ENCODE results near the gene SLC1A3.
"Not testable (repeated sequence)": the region's sequence is repeated elsewhere in the genome, so short reads cannot be mapped to it uniquely, and the experiment has no call there.

SLC1A3 gene

GRCh38 chr5:36630201-36631145 lies 24.1 kb downstream of the SLC1A3 start:
- DNase-seq (ENCODE audit: low spot score), result no peak

DNA sequence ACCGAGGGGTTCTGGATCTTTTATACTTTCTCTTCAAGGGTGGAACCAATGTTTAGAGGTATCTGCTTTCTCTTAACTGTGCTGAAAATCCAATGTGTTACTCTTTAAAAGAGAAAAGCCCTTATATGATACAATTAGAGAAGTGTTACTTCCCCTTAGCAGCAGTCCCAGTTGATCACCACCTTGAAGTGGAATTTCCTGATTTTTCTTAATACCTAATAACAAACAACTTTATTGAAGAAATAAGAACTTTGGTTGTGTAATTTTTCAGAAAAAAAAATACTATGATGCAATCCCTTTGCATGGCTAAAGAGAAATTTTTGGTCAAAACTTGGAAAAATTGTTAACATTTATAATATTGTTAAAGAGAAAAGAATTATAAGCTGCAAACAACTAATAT lies 24.7 kb downstream of the SLC1A3 start:
- no peak for DNase-seq (ENCODE audit: low spot score)

DNA sequence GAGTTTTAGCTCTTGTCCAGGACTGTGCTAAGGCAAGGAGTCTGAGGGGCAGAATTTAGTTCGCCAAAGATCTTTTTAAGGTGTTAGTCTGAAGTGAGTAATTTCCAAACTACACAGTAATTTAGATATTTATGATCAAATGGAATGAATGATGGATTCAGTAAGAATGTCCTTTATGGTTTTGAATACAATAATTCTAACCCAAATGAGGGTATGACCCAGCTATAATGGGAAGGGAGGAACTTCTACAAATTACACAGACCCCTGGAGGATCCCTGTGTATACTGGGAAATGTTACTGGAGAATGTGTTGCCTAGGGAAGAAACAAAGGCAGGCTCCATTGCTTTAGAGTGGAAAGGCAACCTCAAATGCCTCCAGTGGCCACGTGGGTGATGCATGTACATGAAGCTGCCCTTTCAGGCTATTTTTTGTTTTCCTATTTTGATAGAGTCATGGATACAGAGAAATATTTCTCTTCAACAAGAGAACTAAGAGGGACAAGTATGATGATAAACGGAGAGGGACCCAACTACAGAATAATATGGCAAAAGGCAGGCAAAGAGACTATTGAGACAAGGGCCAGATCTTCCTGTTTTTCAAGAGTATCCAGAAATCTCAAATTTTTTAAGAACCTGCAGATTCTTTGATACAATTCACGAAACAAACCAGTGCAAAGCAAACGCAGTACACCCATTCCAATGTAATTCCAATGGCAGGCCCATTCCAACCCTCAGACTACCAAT lies 25.4 kb downstream of the SLC1A3 start:
- DNase-seq (ENCODE audit: low spot score), result no peak

DNA sequence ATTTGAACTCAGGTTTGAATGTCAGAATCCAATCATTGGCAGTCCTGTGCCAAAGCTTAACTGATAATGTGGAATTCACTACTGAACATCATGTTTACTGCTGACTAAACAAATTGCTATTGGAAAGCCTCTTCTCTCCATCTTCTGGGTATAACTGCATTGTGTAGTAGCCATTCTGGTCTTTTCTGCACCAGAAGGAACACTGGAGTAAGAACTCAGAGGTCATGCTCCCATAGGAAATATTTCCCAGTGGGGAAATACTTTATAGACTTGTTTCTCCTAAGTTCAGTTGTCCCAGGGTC lies 25.9 kb downstream of the SLC1A3 start:
- no peak for DNase-seq (ENCODE audit: low spot score)

DNA sequence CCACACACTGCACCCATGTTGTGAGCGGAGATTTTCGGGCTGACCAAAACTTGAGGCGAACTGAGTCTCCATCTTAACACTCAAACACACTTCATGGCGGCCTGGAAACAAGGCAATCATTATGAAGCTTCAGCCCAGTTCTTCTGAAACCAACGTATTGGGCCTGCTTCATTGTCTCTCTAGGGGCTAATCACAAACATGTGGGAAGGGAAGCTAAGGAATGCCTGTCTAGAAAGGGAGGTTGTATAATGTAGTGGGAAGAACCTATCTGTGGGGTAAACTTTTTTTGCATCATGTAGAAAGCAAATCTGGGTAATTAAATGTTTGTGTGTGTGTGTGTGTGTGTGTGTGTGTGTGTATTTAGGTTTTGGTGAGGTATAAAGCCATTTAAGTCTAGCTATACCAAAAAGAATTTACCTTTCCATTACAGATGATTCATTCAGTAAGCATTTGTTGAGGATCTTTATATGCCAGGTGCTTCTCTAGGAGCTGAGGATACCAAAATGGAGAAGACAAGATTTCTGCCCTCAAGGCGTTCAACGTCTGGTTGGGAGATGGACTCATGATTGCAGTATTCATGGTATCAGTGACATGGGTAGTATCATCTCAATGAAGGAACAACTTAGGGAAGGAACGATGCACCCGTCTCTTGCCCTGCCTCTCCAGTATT lies 29.4 kb downstream of the SLC1A3 start:
- no peak for DNase-seq (ENCODE audit: low spot score)

- DNase-seq (ENCODE audit: low spot score), result no peak
These were observed 30.7 kb downstream of the SLC1A3 start for GRCh38 chr5:36637101-36637500.

DNA sequence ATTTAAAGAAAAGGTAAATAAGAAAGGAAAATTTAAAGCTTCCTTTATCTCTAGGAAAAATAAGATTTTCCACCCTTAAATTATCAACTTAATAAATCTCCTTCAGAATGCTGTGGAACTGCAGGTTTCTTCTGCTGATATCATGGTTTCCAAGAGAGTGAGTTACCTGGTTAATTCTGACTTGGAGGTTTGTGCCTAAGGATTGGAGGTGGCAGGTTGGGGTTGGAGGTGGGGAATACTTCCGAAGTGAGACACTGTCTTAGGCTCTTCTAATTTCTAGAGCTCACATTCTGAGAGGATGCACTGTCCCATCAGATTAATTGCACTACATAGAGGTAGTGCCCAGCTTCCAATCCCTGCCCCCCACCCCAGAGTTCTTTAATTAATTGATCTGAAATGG lies 31.1 kb downstream of the SLC1A3 start:
- no peak for DNase-seq (ENCODE audit: low spot score)

- no peak for DNase-seq (ENCODE audit: low spot score)
These were observed 31.6 kb downstream of the SLC1A3 start for GRCh38 chr5:36638056-36638455.

- DNase-seq (ENCODE audit: low spot score), result no peak
These were observed 34.5 kb downstream of the SLC1A3 start for GRCh38 chr5:36640949-36641348.

- DNase-seq (ENCODE audit: low spot score), result no peak
These were observed 35.0 kb downstream of the SLC1A3 start for GRCh38 chr5:36641431-36641830.

- no peak for DNase-seq (ENCODE audit: low spot score)
These were observed 35.7 kb downstream of the SLC1A3 start for GRCh38 chr5:36642089-36642488.

DNA sequence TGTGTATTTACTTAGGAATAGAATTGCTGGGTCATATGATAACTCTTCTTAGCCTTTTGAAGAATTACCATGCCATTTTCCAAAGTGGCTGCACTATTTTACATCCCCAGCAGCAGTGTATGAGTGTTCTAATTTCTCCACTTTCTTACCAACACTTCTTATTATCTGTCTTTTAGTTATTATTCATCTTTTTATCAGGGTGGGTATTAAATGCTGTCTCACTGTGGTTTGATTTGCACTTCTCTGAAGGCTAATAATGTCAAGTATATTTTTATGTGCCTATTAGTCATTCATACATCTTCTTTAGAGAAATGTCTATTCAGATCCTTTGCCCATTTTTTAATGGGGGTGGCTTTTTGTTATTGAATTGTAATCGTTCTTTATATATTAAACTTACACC lies 36.8 kb downstream of the SLC1A3 start:
- no peak for DNase-seq (ENCODE audit: low spot score)

DNA sequence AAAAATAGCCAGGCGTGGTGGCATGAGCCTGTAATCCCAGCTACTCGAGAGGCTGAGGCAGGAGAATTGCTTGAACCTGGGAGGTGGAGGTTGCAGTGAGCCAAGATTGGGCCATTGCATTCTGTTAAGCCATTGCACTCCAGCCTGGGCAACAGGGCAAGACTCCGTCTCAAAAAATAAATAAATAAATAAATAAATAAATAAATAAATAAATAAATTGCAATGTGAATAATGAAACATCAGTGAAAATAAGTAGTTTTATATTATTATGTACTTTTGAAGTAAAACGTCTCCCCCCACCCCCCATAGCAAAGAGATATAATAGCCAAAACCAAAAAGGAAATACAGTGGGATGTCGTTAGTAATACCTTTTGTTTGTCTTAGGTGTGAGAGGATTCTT lies 37.4 kb downstream of the SLC1A3 start:
- DNase-seq (ENCODE audit: low spot score), result not testable (repeated sequence)

GRCh38 chr5:36644727-36645126 lies 38.3 kb downstream of the SLC1A3 start:
- DNase-seq (ENCODE audit: low spot score), result no peak

GRCh38 chr5:36646100-36646499 lies 39.7 kb downstream of the SLC1A3 start:
- DNase-seq (ENCODE audit: low spot score), result no peak

GRCh38 chr5:36646507-36647023 lies 40.2 kb downstream of the SLC1A3 start:
- no peak for DNase-seq (ENCODE audit: low spot score)

DNA sequence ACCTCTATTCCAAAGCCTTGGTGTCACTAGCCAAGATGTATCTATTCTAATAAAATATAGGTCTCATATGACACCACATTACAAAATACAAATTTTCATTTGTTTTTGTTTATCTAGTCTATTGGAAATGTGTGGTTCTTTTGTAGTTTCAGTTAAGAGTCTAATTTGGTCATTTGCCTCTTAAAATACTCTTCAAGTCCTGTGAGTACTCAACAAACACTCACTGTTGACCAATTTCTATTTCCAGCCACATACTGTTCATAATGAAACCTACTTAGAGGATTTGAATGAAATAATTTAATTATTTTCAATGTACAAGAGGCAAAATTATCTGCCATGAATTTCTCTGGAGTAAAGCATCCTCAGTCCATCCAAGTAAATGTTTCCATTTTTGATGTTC lies 40.6 kb downstream of the SLC1A3 start:
- DNase-seq (ENCODE audit: low spot score), result no peak

- DNase-seq (ENCODE audit: low spot score), result no peak
These were observed 42.0 kb downstream of the SLC1A3 start for GRCh38 chr5:36648426-36648825.

DNA sequence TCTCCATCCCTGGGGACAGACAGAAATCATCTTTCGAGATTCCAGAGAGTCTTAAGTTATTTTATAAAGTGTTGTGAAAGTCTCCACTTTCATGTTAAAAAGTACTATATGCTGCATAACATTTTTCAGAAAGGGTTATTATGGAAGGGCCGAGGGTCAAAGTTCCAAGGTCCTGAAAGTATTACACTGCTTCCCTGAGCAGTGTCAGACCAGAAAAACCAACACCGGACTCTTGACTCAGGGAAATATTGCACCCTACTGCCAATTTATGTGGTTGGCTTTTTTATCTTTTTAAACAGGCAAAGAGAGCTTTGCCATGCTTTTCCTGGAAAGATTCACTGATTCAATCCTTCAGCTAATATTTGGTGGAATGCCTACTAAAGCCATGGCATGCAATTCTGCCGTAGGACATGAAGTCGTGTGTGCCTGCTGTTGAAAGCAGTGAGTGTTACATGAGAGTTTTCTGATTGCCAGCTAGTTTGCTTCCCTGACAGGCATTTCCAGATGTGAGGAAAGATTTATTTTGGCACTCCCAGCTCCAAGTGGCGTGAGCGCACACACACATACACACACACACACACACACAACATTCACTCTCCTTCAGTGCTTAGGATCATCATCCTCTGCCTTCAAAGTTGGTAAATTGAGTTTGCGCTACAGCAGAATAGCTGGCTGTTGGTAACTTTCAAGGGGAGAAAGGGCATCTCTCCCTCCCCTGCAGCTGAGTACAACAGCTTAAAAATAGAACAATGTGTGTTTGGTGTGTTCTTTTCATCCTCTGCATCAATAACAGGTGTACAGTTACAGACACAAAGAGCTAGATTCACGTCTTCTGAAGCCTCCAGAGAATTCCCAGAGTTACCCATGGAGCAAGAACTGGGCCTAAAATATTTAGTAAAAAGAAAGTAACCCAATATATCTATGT lies 45.6 kb downstream of the SLC1A3 start:
- DNase-seq (ENCODE audit: low spot score), result no peak

DNA sequence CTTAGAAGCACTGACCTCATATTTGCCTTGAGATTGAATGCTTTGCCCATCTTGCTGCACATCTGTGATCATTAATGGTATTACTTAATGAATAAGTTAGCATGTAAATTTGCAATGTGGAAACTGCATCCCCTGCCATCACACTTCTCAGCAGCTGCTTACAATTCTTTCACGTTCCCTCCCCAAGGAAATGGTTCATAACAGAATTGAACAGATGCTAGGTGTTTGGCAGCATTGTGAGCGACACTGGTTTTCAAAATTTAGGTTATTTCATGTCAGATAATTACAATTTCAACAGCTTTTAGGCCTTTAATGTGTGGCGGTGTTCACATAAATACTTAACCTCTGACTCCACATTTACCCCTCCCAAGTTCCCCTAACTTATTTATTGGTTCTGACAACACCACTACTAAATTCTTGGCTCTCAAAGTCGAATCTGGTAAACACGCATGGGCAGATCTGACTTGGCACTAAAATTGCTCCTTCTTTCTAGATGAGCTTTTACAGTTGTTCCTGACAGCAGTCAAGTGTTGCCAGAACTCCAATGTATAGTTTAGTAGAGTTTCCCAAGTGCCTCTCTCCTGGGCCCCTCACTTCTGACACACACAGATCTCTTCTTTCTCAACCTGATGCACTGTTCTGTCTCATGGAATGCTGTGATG lies 46.8 kb downstream of the SLC1A3 start:
- no peak for DNase-seq (ENCODE audit: low spot score)

DNA sequence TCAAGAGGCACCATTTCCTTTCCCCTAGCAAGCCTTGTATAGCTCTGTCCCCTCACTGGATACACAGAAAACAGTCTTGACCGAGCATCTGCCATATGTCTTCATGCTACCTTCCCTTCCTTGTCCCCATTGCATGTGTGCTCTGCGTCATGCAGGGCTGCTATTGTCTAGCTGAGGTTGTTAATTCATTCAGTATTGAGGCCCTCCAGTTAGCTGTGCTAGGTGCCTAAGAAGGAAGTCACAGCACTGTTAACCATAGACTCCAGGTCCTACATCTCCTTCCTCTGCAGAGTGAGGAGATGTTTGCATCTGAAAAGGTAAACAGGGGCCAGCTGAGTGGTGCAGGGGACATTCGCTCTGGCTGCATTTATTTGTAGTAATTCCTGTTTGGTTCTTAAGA lies 48.2 kb downstream of the SLC1A3 start:
- DNase-seq (ENCODE audit: low spot score), result no peak

Measured in germinal center (tissue), 1 donor.